ENCODE results near the gene NXT1.
A peak's percentile ranks its signal among the peaks of the same experiment; 100 is the strongest.

DNA sequence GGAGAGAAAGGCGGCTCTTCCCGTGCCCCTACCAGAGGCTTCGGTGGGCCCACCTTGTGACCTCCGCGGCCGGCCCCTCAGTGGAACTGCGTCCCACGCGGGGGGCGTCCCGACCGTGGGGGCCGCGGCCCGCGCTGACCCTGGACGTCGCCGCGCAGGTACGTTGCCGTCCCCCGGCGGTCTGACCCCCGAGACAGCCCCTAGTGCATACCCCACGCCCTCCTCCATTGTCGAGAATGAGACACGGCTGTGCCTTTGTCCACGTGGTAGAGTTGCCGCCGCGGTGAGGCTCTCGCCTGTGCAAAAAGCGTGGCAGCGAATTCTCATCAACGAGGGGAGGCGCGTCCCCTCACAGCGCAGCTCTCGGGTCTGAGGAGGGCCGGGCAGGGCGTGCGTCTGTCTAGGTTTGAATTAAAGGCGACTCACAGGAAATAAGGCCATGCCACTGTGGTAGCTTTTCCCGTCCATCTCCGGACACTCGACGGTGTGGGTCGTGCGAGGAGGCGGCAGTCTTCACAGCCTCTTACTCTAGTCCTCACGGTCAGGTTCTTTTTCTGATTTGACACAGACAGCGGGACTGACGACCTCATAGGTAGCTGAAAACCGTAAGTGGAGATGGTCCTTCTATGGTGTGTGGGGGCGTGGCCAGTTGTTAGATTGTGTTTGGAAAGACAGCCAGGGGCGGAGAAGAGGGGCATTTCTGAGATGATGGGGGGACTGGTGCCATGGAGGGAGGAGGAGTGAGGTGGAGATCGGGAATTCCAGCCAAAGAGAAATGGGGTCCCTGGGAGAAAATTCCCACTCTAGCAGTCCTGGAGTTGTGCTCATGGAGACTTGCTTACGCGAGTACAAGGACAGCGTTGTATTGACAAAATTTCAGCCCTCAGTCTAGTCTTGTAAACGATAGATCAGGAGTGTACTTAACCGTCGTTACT lies 580 bp downstream of the NXT1 start:
- TF ChIP-seq POLR2AphosphoS5 (IDR thresholded peaks at IDR 0.05; ENCODE audit: low read depth, low read length) (no peak; the same call in 1 of the 2 replicates), POLR2A (IDR thresholded peaks at IDR 0.05; ENCODE audit: low read depth, low read length) (no peak; the same call in 1 of the 2 replicates), TAF1 (IDR thresholded peaks at IDR 0.05; ENCODE audit: borderline replicate concordance, low read depth, low read length) (peak; percentile 44; the same call in 1 of the 2 replicates)

Measured in GM12892 (cell line).